Left forelimb (tissue), 1 donor: Measurements from ENCODE around the gene ARMH3.

Experiments used
- DNase-seq: peaks from one replicate; pipeline ENCODE4 v3.0.0-alpha.2; 2018; ENCODE audit warnings: low spot score

The ARMH3 gene

DNA sequence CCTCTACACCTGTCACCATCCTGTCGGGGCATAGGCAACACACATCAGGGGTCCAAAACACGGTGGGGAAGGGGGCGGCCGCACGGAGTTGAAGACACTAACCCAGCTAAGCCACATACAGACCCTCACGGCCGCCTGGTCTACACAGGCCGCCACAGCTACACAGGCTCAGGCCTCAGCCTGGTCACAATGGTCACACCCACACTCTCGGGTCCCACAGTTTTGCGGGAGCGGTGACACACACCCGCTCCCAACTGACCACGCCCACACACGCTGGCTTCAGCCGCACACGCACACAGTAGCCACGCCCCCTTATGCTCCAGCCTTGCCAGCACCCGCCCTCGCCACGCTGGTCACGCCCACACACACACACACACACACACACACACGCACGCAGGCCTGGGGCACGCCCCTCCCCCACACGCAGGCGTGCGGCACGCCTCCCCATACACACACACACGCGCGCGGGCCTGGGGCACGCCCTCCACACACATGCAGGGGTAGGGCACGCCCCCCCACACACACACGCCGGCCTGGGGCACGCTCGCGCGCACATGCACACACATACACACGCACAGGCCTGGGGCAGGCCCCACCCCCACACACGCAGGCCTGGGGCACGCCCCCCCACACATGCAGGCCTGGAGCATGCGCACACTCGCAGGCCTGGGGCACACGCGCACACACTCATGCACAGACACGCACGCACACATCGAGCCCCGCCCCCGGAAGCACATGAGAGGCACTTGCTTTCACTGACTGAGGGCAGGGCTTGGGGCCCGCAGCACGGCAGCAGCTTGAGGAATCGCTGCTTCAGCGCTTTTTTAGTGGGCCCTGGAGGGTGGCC lies 225.4 kb downstream of the ARMH3 start:
- DNase-seq, result peak; percentile 94

GRCh38 chr10:101829561-101830315 lies 226.2 kb downstream of the ARMH3 start:
- no peak for DNase-seq

GRCh38 chr10:101828766-101829551 lies 227.0 kb downstream of the ARMH3 start:
- DNase-seq, result no peak

DNA sequence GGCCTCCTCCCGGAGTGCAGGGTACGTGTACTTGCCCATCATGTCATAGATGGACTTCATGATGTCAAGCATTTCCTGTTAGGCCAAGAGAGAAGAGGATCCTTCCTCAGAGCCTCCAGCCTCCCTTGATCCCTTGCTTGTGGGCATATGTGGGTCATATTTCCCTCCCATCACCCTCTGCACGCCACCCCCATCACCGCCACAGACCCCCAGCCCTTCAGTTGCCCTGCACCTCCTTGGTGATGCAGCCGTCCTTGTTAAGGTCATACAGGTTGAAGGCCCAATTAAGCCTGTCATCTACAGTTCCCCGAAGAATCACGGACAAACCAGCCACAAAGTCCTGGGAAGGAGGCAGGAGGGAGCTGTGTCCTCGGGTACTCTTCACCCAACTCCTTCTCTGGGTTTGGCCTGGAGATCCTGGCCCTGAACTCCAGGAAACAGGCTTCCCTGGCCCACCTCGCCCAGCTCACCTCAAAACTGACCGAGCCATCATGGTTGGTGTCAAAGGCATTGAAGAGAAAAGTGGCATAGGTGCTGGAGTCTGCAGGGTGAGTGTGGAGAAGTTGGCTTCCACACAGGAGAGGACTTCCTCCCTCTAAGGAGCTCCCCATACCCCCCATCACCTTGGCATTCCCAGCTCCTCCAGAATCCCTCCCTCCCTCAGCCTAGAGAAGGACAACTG lies 227.9 kb downstream of the ARMH3 start:
- no peak for DNase-seq

DNA sequence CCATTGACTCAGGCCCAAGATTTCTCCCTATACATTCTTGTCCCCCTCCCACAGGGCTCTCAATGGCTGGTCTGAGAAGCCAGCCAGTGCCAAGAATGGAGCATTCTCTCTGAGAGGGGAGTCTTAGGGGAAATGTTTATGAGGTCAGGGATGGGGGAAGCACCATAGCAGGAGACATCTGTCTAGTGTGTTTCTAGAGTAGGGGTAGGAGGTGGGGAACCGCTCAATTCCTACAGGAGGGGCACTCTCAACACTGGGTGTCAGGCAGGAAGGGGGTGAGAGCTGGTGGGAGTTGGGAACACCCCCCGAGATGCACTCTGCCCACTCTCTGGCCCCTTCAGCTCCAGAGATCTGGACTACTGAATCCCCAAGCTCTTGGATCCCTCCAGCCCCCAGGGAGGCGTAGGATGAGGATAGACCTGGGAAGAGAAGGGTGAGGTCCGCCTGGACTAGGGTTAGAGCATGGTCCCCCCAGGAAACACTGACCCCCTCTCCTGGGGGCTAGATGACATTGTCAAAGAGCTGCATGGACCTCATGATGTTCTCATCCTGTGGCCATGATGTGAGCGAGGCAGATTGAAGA lies 229.0 kb downstream of the ARMH3 start:
- no peak for DNase-seq

- DNase-seq, result no peak
Measured at GRCh38 chr10:101824736-101825135, 231.2 kb downstream of the ARMH3 start.

DNA sequence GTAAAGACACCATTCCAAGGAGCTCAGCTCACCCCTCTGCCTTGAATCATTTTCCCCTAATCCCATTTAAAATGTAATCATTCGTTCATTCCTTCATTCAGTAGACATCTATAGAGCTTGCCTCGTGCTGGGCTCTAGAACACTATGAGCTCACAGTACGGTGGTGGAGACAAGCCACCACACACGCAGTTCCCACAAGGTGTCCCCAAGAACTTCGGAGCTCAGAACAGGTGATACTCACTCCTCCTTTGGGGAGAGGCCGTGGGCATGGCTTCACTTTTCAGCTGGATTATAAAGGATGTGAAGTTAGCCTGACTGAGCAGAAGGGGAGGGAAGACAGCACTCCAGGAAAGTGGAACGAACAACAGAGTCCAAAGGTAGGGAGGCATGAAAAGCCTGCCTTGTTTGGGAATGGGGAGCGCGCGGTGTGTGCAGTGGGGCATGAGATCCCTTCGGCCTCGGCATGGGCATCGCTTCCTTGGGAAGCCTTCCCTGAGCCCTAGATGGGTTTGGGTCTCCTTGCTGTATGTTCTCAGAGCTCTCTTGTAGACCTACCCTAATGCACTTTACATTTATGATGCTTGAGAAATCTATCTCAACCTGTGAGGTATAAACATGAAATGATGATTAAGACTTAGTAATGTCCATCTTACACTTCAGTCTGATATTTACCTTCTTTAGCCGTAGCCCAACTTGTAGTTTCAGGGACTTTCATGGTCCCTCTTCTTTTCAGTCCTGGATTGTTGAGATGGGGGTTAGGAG lies 236.9 kb downstream of the ARMH3 start:
- no peak for DNase-seq

DNA sequence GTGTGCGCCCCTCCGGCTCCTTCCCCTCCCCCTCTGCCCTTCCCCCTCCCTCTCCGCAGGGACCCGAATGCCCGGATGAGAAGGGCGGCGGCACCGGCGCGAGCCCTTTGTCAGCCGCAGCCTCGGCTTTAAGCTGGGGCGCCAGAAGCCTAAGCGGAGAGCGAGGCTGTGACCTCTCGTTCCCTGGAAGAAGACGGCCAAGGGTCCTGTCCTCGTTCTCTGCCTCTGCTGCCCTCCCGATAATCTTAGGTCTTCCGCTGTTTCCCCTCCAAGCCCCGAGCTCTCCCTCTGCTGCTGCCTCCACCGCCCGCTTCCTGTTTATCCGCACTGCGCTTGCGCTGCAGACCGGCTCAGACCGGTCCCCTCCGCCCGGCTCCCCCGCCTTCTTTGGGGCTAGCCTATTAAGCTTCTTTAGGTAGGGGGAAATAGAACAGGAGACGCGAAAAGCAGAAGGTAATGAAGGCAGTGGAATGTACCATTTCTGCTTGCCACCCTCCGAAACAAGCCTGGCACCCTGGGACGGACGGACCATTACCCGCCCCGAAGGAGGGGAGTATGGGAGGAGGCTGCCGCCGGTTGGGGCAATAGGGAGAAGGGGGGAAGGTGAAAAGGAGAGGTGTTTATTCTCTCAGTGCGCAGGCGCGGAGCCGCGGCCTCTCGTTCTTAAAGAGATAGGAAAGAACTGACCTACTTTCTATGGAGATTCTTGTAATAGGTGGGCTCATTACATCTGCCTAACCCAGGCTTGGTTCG lies 237.7 kb downstream of the ARMH3 start, which contains the start of gene OGA:
Gene OGA (minus strand): TSS at position 326 of the 753 bp plus-strand sequence. CDS start 422 bp downstream, outside the sequence.
- DNase-seq, result peak; percentile 99

DNA sequence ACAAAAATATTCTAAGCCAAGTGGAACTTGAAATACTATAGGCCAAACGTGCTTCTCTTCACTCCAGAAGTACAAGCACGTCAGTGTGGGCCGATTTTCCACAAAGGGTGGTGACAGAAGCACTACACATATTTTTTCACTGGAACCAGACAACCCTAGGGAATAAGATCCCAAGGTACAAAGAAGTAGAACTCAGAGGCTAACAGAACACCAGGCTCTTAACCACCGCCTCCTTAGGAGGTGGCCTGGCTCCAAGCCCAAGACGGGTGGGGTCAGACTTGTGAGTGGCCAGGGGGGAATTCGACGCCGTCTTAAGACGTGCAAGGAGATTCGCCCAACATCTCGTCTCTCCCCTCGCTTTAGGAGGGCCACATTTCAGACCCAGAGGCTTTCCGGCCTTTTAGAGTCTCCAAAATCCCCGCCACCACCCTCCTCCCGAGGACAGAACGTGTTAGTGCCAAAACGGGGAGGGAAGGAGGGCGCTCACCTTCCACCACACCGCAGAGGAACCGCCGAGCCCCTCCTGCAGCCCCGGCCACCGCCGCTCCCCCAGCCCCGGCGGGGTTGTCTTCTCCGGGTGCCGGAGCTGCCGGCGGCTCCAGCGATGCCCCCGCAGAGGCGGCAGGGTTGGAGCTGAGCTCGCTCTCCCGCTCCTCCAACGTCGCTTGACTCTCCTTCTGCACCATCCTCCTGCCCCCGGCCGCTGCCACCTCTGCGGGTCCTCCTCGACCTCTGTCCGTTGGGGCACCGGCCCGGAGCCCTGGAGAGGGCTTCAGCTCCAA lies 238.4 kb downstream of the ARMH3 start:
- peak; percentile 88 for DNase-seq

DNA sequence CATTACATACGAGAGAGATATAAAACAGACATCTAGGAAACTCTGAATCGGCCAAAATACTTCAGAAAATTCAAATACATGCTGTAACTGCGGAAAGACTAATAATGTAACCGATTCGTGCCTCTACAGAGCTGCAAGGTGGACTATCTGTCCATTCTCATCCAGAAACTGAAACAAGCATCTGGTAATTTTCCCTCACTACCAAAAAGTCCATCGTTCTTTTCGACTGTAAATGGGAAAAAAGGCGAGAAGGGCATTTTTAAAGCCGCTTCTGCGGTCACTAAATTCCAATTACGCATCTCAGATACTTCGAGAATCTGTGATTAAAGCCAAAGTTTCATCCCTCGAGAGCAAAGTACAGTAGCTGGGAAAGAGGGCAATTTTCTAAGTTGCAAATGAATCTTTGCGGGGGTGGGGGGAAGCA lies 239.0 kb downstream of the ARMH3 start:
- DNase-seq, result no peak

- DNase-seq, result no peak
Measured at GRCh38 chr10:101816376-101816775, 239.6 kb downstream of the ARMH3 start.

DNA sequence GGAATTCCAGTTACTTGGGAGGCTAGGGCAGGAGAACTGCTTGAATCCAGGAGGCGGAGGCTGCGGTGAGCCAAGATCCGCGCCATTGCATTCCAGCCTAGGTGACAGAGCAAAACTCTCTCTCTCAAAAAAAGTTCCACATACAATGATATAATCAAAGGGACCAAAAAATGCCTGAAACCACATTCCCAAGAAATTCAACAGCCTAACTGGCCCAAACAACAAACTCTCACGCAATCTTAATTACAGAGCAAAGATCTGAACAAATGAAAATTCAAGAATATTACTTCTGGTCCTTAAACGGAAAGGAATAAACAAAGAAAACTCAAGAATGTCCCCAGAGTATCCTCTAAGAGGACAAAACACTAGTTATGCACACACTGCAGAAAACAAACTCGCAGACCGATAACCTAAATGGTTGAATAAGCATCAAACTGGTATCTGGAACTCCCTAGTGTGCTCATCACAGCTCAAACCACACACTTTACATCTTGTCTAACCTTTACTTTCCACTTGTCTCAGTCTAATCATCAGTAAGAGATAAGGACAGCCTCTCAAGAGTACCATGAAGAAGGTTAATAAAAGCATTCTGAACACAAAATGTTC lies 241.4 kb downstream of the ARMH3 start:
- no peak for DNase-seq

- no peak for DNase-seq
Measured at GRCh38 chr10:101812606-101813005, 243.4 kb downstream of the ARMH3 start.

GRCh38 chr10:101807158-101807557 lies 248.8 kb downstream of the ARMH3 start:
- DNase-seq, result no peak

GRCh38 chr10:101803511-101803910 lies 252.5 kb downstream of the ARMH3 start:
- no peak for DNase-seq

DNA sequence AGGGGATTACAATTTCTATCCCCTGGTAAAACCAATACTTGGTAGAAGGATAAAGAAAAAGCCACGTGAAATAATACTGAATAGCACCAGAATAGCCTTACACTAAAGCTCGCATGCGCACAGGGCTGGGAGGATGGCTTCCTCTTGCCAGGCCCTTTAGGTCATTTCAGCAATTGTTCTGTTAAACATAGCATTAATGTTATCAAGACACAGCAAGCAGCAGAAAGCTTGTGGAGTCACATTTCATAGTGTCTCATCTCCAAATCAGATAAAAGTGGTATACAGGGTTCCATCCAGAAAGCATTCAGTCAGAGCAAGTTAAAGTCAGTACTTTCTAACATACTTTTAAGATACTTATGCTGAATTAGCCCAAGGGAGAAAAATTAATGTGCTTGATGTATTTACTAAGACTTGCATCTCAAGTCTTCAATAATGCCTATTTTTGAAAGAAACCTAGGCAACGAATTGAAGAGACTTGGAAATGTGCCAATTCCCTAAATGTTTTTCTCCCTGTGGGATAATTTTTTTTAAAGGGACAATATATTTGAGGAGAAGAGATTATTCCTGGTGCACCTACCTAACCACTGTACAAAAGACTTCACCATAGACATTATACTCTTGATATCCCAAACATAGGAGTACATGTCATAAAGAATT lies 258.4 kb downstream of the ARMH3 start:
- no peak for DNase-seq
